ENCODE measurements around the gene LGI4.

DNA sequence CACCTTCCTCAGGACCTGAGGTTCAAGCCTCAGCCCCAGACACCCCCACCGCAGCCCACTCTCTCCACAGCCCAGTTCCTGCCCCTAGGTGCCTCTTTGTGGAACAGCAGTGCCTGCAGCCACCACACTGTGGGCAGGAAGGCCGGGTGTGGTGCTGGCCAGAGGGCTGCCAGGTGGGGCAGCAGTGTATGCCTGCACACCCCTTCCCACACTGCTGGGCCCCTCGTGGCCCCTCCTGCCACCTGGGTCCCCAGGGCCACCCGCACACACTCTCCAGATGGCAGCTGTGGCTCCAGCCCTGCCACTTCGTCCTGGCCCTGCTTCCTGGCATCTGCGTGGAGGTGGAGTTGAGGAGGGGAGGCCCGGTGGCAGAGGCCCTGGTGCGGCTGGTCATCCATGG is 58.2 kb downstream of the LGI4 start:
- TF ChIP-seq CTCF (IDR thresholded peaks at IDR 0.05; ENCODE audit: low read depth, low read length, poor library complexity, severe bottlenecking) (no peak), EZH2phosphoT487 (IDR thresholded peaks at IDR 0.05; ENCODE audit: borderline replicate concordance, low read length) (no peak)

Data from DOHH2 (cell line).